H1 (cell line): Measurements from ENCODE around the gene CHTF18. TPM values are rescaled to one million over a fixed set of nuclear protein-coding genes. Genes with fewer than 3 reads are reported as not detected.

Experiments used
- CTCF ChIA-PET: fragments of 300-600 bp; sonication (Branson Sonifier 250); formaldehyde crosslinking; loops from one replicate; lab custom pipeline; 2021; ENCODE audit not compliant: partially characterized antibody; lab: Charles Lee
- POLR2A ChIA-PET: fragments of 300-600 bp; sonication (Branson Sonifier 250); formaldehyde crosslinking; loops from one replicate; lab custom pipeline; 2021; ENCODE audit warnings: inconsistent platforms; ENCODE audit not compliant: partially characterized antibody; lab: Charles Lee
- DNase-seq, 2 experiments: peaks; one replicate each; pipeline versions ENCODE4 v3.0.0 to v3.0.0-alpha.2; 2010 to 2022; ENCODE audit warnings: low spot score in 2 of 2, low read depth in 1 of 2, mixed read lengths in 1 of 2
- FAIRE-seq: peaks from 2 replicates; lab custom pipeline; 2011; peaks lifted over from hg19 to GRCh38; lab: Jason Lieb, UNC
- H2AFZ ChIP-seq: 2 replicates; pipeline ENCODE4 v1.8.1; 2012; ENCODE audit warnings: low read length, inconsistent platforms
- H2AK5ac ChIP-seq: 2 replicates; pipeline ENCODE4 v1.6.1; 2013; ENCODE audit warnings: low read depth, low read length
- H2BK120ac ChIP-seq: replicated peaks from 2 replicates; pipeline ENCODE3; 2013; ENCODE audit warnings: low read depth, low read length, inconsistent platforms
- H2BK12ac ChIP-seq: 2 replicates; pipeline ENCODE4 v1.6.1; 2013; ENCODE audit warnings: low read depth, low read length
- H2BK15ac ChIP-seq: 2 replicates; pipeline ENCODE4 v1.6.1; 2013; ENCODE audit warnings: low read length
- H2BK20ac ChIP-seq: 2 replicates; pipeline ENCODE4 v1.6.1; 2013; ENCODE audit warnings: low read length
- H2BK5ac ChIP-seq: 2 replicates; pipeline ENCODE4 v1.6.1; 2013; ENCODE audit warnings: low read depth, low read length
- H3K14ac ChIP-seq: 2 replicates; pipeline ENCODE4 v1.6.1; 2013; ENCODE audit warnings: inconsistent platforms; ENCODE audit not compliant: insufficient read length
- H3K18ac ChIP-seq: 2 replicates; pipeline ENCODE4 v1.6.1; 2013; ENCODE audit warnings: low read length; ENCODE audit errors: extremely low read depth
- H3K23ac ChIP-seq: 2 replicates; pipeline ENCODE4 v1.6.1; 2013; ENCODE audit warnings: inconsistent platforms; ENCODE audit not compliant: insufficient read length
- H3K23me2 ChIP-seq: 2 replicates; pipeline ENCODE4 v1.6.1; 2013; ENCODE audit warnings: low read depth, low read length
- H3K27ac ChIP-seq: 2 replicates; pipeline ENCODE4 v1.6.1; 2011; ENCODE audit warnings: low read depth, low read length, inconsistent platforms
- H3K27me3 ChIP-seq, 4 experiments: replicated peaks in 1 of 4; 1 replicate in 1 of 4; 2 replicates in 3 of 4; pipeline versions ENCODE4 v1.6.1 to v1.8.1; 2011 to 2013; ENCODE audit warnings: low read length in 3 of 4, mild to moderate bottlenecking in 3 of 4, inconsistent platforms in 2 of 4, mixed read lengths in 2 of 4, moderate library complexity in 1 of 4; ENCODE audit not compliant: control insufficient read depth in 3 of 4, insufficient read depth in 3 of 4; ENCODE audit errors: extremely low read depth in 1 of 4
- H3K36me3 ChIP-seq, 4 experiments: 2 replicates each; pipeline versions ENCODE4 v1.6.1 to v1.8.1; 2011 to 2013; ENCODE audit warnings: mild to moderate bottlenecking in 4 of 4, low read length in 3 of 4, moderate library complexity in 2 of 4, control low read depth in 1 of 4, inconsistent platforms in 1 of 4; ENCODE audit not compliant: insufficient read depth in 4 of 4, control insufficient read depth in 2 of 4
- H3K4ac ChIP-seq: replicated peaks from 2 replicates; pipeline ENCODE3; 2013; ENCODE audit warnings: low read length, low read depth, mixed read lengths, inconsistent platforms; ENCODE audit not compliant: insufficient read length
- H3K4me1 ChIP-seq, 4 experiments: replicated peaks in 1 of 4; 1 replicate in 1 of 4; 2 replicates in 3 of 4; pipeline versions ENCODE4 v1.6.1 to v1.8.1; 2011 to 2013; ENCODE audit warnings: low read length in 3 of 4, inconsistent platforms in 2 of 4, mixed read lengths in 1 of 4; ENCODE audit not compliant: insufficient read depth in 4 of 4, control insufficient read depth in 3 of 4
- H3K4me2 ChIP-seq, 2 experiments: 2 replicates each; pipeline versions ENCODE4 v1.6.1 to v1.8.1; 2011 to 2013; ENCODE audit warnings: low read depth in 2 of 2, low read length in 2 of 2, control low read depth in 1 of 2, inconsistent platforms in 1 of 2, mild to moderate bottlenecking in 1 of 2; ENCODE audit not compliant: insufficient read depth in 1 of 2
- H3K4me3 ChIP-seq, 4 experiments: fragments of 200-600, 300-600 bp in 1 of 4; sonication (generic), shearing (Covaris generic), sonication (Bioruptor Twin) in 1 of 4; 2 replicates each; pipeline versions ENCODE4 v1.5.1 to v1.8.1; 2011 to 2016; ENCODE audit warnings: low read length in 4 of 4, low read depth in 3 of 4, control low read depth in 2 of 4, inconsistent platforms in 2 of 4, mild to moderate bottlenecking in 2 of 4, mixed read lengths in 1 of 4, moderate library complexity in 1 of 4; ENCODE audit not compliant: insufficient read depth in 2 of 4; ENCODE audit errors: extremely low read depth in 1 of 4
- H3K56ac ChIP-seq: replicated peaks from 2 replicates; pipeline ENCODE3; 2013; ENCODE audit warnings: low read depth, mild to moderate bottlenecking, mixed read lengths, low read length, inconsistent platforms; ENCODE audit not compliant: insufficient read length
- H3K79me1 ChIP-seq: 2 replicates; pipeline ENCODE4 v1.6.1; 2013; ENCODE audit warnings: low read depth, low read length, control low read depth
- H3K79me2 ChIP-seq, 2 experiments: 2 replicates each; pipeline versions ENCODE4 v1.6.1 to v1.8.1; 2012 to 2013; ENCODE audit warnings: low read length in 2 of 2, mild to moderate bottlenecking in 2 of 2, inconsistent platforms in 1 of 2; ENCODE audit not compliant: insufficient read depth in 2 of 2, control insufficient read depth in 1 of 2
- H3K9ac ChIP-seq, 4 experiments: replicated peaks in 1 of 4; 1 replicate in 1 of 4; 2 replicates in 3 of 4; pipeline versions ENCODE4 v1.6.1 to v1.8.1; 2011 to 2013; ENCODE audit warnings: low read depth in 3 of 4, low read length in 3 of 4, control low read depth in 2 of 4, mild to moderate bottlenecking in 2 of 4, moderate library complexity in 2 of 4, inconsistent platforms in 1 of 4; ENCODE audit errors: extremely low read depth in 1 of 4
- H3K9me3 ChIP-seq, 2 experiments: 2 replicates each; pipeline versions ENCODE4 v1.6.1 to v1.8.1; 2012 to 2013; ENCODE audit warnings: mild to moderate bottlenecking in 2 of 2, moderate library complexity in 2 of 2, control low read depth in 1 of 2, inconsistent platforms in 1 of 2, low read depth in 1 of 2, low read length in 1 of 2, mixed read lengths in 1 of 2; ENCODE audit not compliant: insufficient read depth in 2 of 2
- H4K20me1 ChIP-seq, 2 experiments: replicated peaks in 1 of 2; 2 replicates each; pipeline versions ENCODE3 to v1.8.1; 2011 to 2013; ENCODE audit warnings: inconsistent platforms in 2 of 2, low read length in 2 of 2, mild to moderate bottlenecking in 1 of 2; ENCODE audit not compliant: insufficient read depth in 2 of 2, control insufficient read depth in 1 of 2
- H4K5ac ChIP-seq: 2 replicates; pipeline ENCODE4 v1.6.1; 2013; ENCODE audit warnings: low read length, low read depth, mixed read lengths, inconsistent platforms; ENCODE audit not compliant: insufficient read length
- H4K8ac ChIP-seq: 2 replicates; pipeline ENCODE4 v1.8.0; 2013; ENCODE audit warnings: mild to moderate bottlenecking, moderate library complexity, low read length, inconsistent platforms; ENCODE audit not compliant: insufficient read depth; ENCODE audit errors: extremely low read depth
- H4K91ac ChIP-seq: replicated peaks from 2 replicates; pipeline ENCODE3; 2013; ENCODE audit warnings: low read length, mixed read lengths, inconsistent platforms; ENCODE audit not compliant: insufficient read length
- ATF3 ChIP-seq: IDR thresholded peaks from 2 replicates; pipeline ENCODE4 v1.6.1; 2011; ENCODE audit warnings: low read depth, mild to moderate bottlenecking, low read length; ENCODE audit not compliant: insufficient read depth
- EP300 ChIP-seq, 2 experiments: IDR thresholded peaks; 1 replicate in 1 of 2; 2 replicates in 1 of 2; pipeline ENCODE4 v1.6.1; 2011 to 2012; ENCODE audit warnings: low read depth in 2 of 2, low read length in 2 of 2, mild to moderate bottlenecking in 2 of 2, borderline replicate concordance in 1 of 2, inconsistent platforms in 1 of 2, moderate library complexity in 1 of 2
- KDM4A ChIP-seq: IDR thresholded peaks from one replicate; pipeline ENCODE4 v1.7.1; 2012; ENCODE audit warnings: low read depth, mild to moderate bottlenecking, moderate library complexity, low read length, inconsistent platforms; ENCODE audit not compliant: severe bottlenecking
- MAX ChIP-seq: IDR thresholded peaks from 2 replicates; pipeline ENCODE4 v1.6.1; 2012; ENCODE audit warnings: inconsistent platforms
- SAP30 ChIP-seq: fragments of 300-600 bp; sonication (generic); IDR thresholded peaks from 2 replicates; pipeline ENCODE4 v1.7.1; 2012; ENCODE audit warnings: low read length, moderate library complexity, mild to moderate bottlenecking, inconsistent platforms; ENCODE audit not compliant: insufficient read depth, insufficient replicate concordance
- SIN3A ChIP-seq, 2 experiments: IDR thresholded peaks in 1 of 2; conservative IDR thresholded peaks in 1 of 2; 2 replicates each; pipeline ENCODE4 v1.6.1; 2011 to 2012; ENCODE audit warnings: low read length in 2 of 2, improper control_type of control experiment in 1 of 2, low read depth in 1 of 2, mild to moderate bottlenecking in 1 of 2
- SIRT6 ChIP-seq: IDR thresholded peaks from one replicate; pipeline ENCODE4 v1.7.1; 2012; ENCODE audit warnings: low read length, inconsistent platforms
- SIX5 ChIP-seq: IDR thresholded peaks from 2 replicates; pipeline ENCODE4 v1.6.1; 2011; ENCODE audit warnings: mild to moderate bottlenecking, low read depth, low read length
- SP2 ChIP-seq: IDR thresholded peaks from 2 replicates; pipeline ENCODE4 v1.6.1; 2012; ENCODE audit warnings: mild to moderate bottlenecking, low read length, inconsistent platforms
- SUZ12 ChIP-seq: fragments of 200-600 bp; sonication (generic); IDR thresholded peaks from 2 replicates; pipeline ENCODE4 v1.6.1; 2012; ENCODE audit warnings: mild to moderate bottlenecking, inconsistent platforms, low read length, moderate library complexity, mixed read lengths
- WGBS, 2 experiments: shearing (Covaris generic) in 1 of 2; methylation state at CpG; one replicate each; pipeline versions ENCODE4 v1.1.6 to v1.1.7; 2013 to 2015; ENCODE audit warnings: low lambda C conversion rate in 2 of 2, mixed read lengths in 2 of 2, inconsistent platforms in 1 of 2, low coverage in 1 of 2, missing lambda C conversion rate in 1 of 2; ENCODE audit not compliant: insufficient replicate concordance in 2 of 2, insufficient coverage in 1 of 2, insufficient read length in 1 of 2; ENCODE audit errors: extremely low coverage in 1 of 2, missing lambda C conversion rate in 1 of 2; 5-methylcytosine and 5-hydroxymethylcytosine counted together
- polyA plus RNA-seq, 7 experiments: library from polyadenylated mRNA; depleted of rRNA in 3 of 7; stranded (reverse) in 5 of 7; unstranded in 2 of 7; fragments of >200 nt in 5 of 7; fragments of 200-250 nt in 2 of 7; gene quantifications; 1 replicate in 5 of 7; 2 replicates in 1 of 7; 4 replicates in 1 of 7; pipeline versions ENCODE4 v1.2.1 to v1.2.3, GENCODE V29; 2011 to 2013; ENCODE audit warnings: missing spikeins in 2 of 7, mixed read lengths in 2 of 7
- total RNA-seq: library from RNA; stranded (reverse); fragmentation: NEBNext Ultra II Directional; extraction: Animal tissue kit (Norgen Biotek cat#: 25700); gene quantifications from 2 replicates; pipeline ENCODE4 v1.2.1, GENCODE V29; 2021

The CHTF18 gene
- total and polyA plus RNA-seq, 2 of the 8 experiments (the other 6 are each of a cell fraction or from before 2014, with no cell fraction given): 75.3 to 104 TPM

GRCh38 chr16:801584-802363 is 13.4 kb downstream of the CHTF18 start:
- Histone ChIP-seq H3K27ac (no peak overlapping the region), H3K9ac (no peak overlapping the region), H4K5ac (no peak overlapping the region), H3K56ac (no peak overlapping the region), H3K23ac (no peak overlapping the region), H4K20me1 (peaks cover 5 to 12% of the 10 kb centered on the region in 2 experiments), H3K79me1 (no peaks in the 10 kb centered on the region), H2BK5ac (no peak overlapping the region), H4K8ac (peak overlapping the region; percentile 23; the same call in 1 of the 2 replicates), H2BK12ac (no peak overlapping the region), H3K14ac (no peak overlapping the region), H3K27me3 (peaks cover 1 to 45% (median 28%) of the 10 kb centered on the region in 4 experiments; a peak in 6 of 7 replicates), H4K91ac (no peak overlapping the region), H3K9me3 (no peaks in the 10 kb centered on the region), H3K4me1 (peaks cover 0 to 17% (median 3%) of the 10 kb centered on the region in 4 experiments; a peak in 4 of 7 replicates), H2BK120ac (no peak overlapping the region), H3K4ac (no peak overlapping the region), H3K79me2 (no peaks in the 10 kb centered on the region), H3K23me2 (peaks cover 3% of the 10 kb centered on the region; the same call in 1 of the 2 replicates), H3K36me3 (peaks cover 0 to 6% (median 0%) of the 10 kb centered on the region in 4 experiments; a peak in 3 of 8 replicates), H2AK5ac (no peak overlapping the region), H3K4me2 (peak overlapping the region; percentile 66 to 85; a peak in 1 of 4 replicates), H3K4me3 (no peak overlapping the region), H2BK15ac (no peak overlapping the region), H2AFZ (no peak overlapping the region), H2BK20ac (no peak overlapping the region), H3K18ac (no peak overlapping the region)
- WGBS, 2 experiments: 75% methylated on average over 17 of the region's 22 CpGs; no CpG with 5 or more reads in 1 of the 2 experiments
- no peak for DNase-seq
- POLR2A ChIA-PET: interaction anchor here (0.9 to 5.6 kb wide), 15 partner anchors 12 to 477 kb away, joined by 3 to 55 read pairs (median 4); partner anchors contain the start of genes ANTKMT, CCDC78, CHTF18 and HAGHL
- CTCF ChIA-PET: interaction anchor here (0.9 to 3.9 kb wide), 8 partner anchors 9 to 123 kb away, joined by 3 to 24 read pairs (median 6); partner anchors contain the start of gene METRN
- FAIRE-seq: no peak
- TF ChIP-seq SUZ12 (no peak), MAX (no peak), SIX5 (no peak), KDM4A (no peak), SAP30 (no peak), SIRT6 (no peak), EP300 (IDR thresholded peaks at IDR 0.05; ENCODE audit: borderline replicate concordance in 1 of 2, low read depth in 2 of 2, low read length in 2 of 2) (no peak), ATF3 (no peak), SP2 (no peak), SIN3A (conservative IDR thresholded peaks at IDR 0.05 in 1 of 2, IDR thresholded peaks at IDR 0.05 in 1 of 2; ENCODE audit: low read depth in 1 of 2, low read length in 2 of 2) (no peak)
